Esophagus squamous epithelium (tissue), 4 donors: ENCODE measurements around the gene CHORDC1.
"Not testable (repeated sequence)": the region's sequence is repeated elsewhere in the genome, so short reads cannot be mapped to it uniquely, and the experiment has no call there.

Source experiments
- CTCF ChIP-seq, 6 experiments: fragments of 450-650 bp in 4 of 6; fragments of 200-600 bp in 2 of 6; sonication (generic) in 2 of 6; IDR thresholded peaks; one replicate each; pipeline ENCODE4 v1.5.1; 2016 to 2019; ENCODE audit warnings: antibody characterized with exemption in 6 of 6, mild to moderate bottlenecking in 4 of 6, moderate library complexity in 4 of 6
- POLR2A ChIP-seq, 4 donors: fragments of 450-650 bp; IDR thresholded peaks; one replicate each; pipeline ENCODE4 v1.6.1; 2017; ENCODE audit warnings: antibody characterized with exemption in 4 of 4, mild to moderate bottlenecking in 4 of 4, moderate library complexity in 3 of 4

GRCh38 chr11:90239967-90240636 is 17.3 kb upstream of the CHORDC1 start:
- not testable (repeated sequence) for TF ChIP-seq CTCF, POLR2A (IDR thresholded peaks at IDR 0.05)
